ENCODE data around the gene PRICKLE4. TPM values are rescaled to one million over a fixed set of nuclear protein-coding genes. Genes with fewer than 3 reads are reported as not detected.

The PRICKLE4 gene
- total RNA-seq, 1 donor from 2014 or later: 3.4 TPM

- Mint-ChIP-seq H3K9me3 (ENCODE audit: unreplicated experiment) (no peaks in the 10 kb centered on the region), H3K4me3 (ENCODE audit: unreplicated experiment) (peak overlapping the region; percentile 89), H3K4me1 (ENCODE audit: low read depth, unreplicated experiment) (peaks cover 14% of the 10 kb centered on the region), H3K27me3 (ENCODE audit: low read depth, unreplicated experiment) (no peaks in the 10 kb centered on the region), H3K27ac (ENCODE audit: unreplicated experiment) (peak overlapping the region; percentile 80), H3K36me3 (ENCODE audit: low read depth, unreplicated experiment) (peaks cover 3% of the 10 kb centered on the region)
- no peak for FAIRE-seq
- DNase-seq (ENCODE audit: low read depth): no peak
- TF ChIP-seq EZH2 (IDR thresholded peaks at IDR 0.05; ENCODE audit: insufficient read depth, low read length): no peak
- no peak for TF ChIP-seq CTCF (IDR thresholded peaks at IDR 0.05; ENCODE audit: insufficient read depth, low read depth, low read length)
- no peaks in the 10 kb centered on the region for H3K9me3 ChIP-seq (ENCODE audit: insufficient read depth, low read depth, low read length)
- peak overlapping the region; percentile 100 for H3K4me2 ChIP-seq (ENCODE audit: low read length)
- H3K27me3 ChIP-seq (ENCODE audit: insufficient read depth, low read length): no peaks in the 10 kb centered on the region
- H2AFZ ChIP-seq (ENCODE audit: low read depth, low read length): peak overlapping the region; percentile 81
- no peak overlapping the region for H3K27ac ChIP-seq (ENCODE audit: low read depth, low read length)
- peaks cover 4% of the 10 kb centered on the region for H3K36me3 ChIP-seq (ENCODE audit: insufficient read depth, low read length)
- H4K20me1 ChIP-seq (ENCODE audit: insufficient read depth, low read length): no peaks in the 10 kb centered on the region
- peak overlapping the region; percentile 74 for H3K4me3 ChIP-seq (ENCODE audit: insufficient read depth, low read depth, low read length)
- no peaks in the 10 kb centered on the region for H3K79me2 ChIP-seq (ENCODE audit: insufficient read depth, low read length)
- H3K4me1 ChIP-seq (ENCODE audit: insufficient read depth, low read length): peaks cover 15% of the 10 kb centered on the region
- peak overlapping the region; percentile 83 for H3K9ac ChIP-seq (ENCODE audit: low read length)
Measured at GRCh38 chr6:41779336-41779735, 1.2 kb upstream of the PRICKLE4 start.

- Histone ChIP-seq H3K79me2 (ENCODE audit: insufficient read depth, low read length) (no peaks in the 10 kb centered on the region), H3K4me1 (ENCODE audit: insufficient read depth, low read length) (peaks cover 14% of the 10 kb centered on the region), H3K27ac (ENCODE audit: low read depth, low read length) (no peak within 1 kb of the TSS), H3K36me3 (ENCODE audit: insufficient read depth, low read length) (peaks cover 4% of the 10 kb centered on the region), H3K27me3 (ENCODE audit: insufficient read depth, low read length) (no peaks in the 10 kb centered on the region), H2AFZ (ENCODE audit: low read depth, low read length) (peak within 1 kb of the TSS; percentile 89), H3K9me3 (ENCODE audit: insufficient read depth, low read depth, low read length) (no peaks in the 10 kb centered on the region), H3K4me2 (ENCODE audit: low read length) (peak within 1 kb of the TSS; percentile 100), H4K20me1 (ENCODE audit: insufficient read depth, low read length) (peaks cover 2% of the 10 kb centered on the region), H3K9ac (ENCODE audit: low read length) (peak within 1 kb of the TSS; percentile 83), H3K4me3 (ENCODE audit: insufficient read depth, low read depth, low read length) (peak within 1 kb of the TSS; percentile 74)
- H3K36me3 Mint-ChIP-seq (ENCODE audit: low read depth, unreplicated experiment): peaks cover 2% of the 10 kb centered on the region
- no peaks in the 10 kb centered on the region for H3K27me3 Mint-ChIP-seq (ENCODE audit: low read depth, unreplicated experiment)
- DNase-seq (ENCODE audit: low read depth): peak; percentile 73
- H3K27ac Mint-ChIP-seq (ENCODE audit: unreplicated experiment): peak within 1 kb of the TSS; percentile 80
- no peak for FAIRE-seq
- no peaks in the 10 kb centered on the region for H3K9me3 Mint-ChIP-seq (ENCODE audit: unreplicated experiment)
- peak within 1 kb of the TSS; percentile 89 for H3K4me3 Mint-ChIP-seq (ENCODE audit: unreplicated experiment)
- H3K4me1 Mint-ChIP-seq (ENCODE audit: low read depth, unreplicated experiment): peaks cover 12% of the 10 kb centered on the region
- TF ChIP-seq EZH2 (IDR thresholded peaks at IDR 0.05; ENCODE audit: insufficient read depth, low read length) (no peak), CTCF (IDR thresholded peaks at IDR 0.05; ENCODE audit: insufficient read depth, low read depth, low read length) (peak; percentile 53)
Measured at GRCh38 chr6:41779788-41780550, 613 bp upstream of the PRICKLE4 start, which contains the start of gene FRS3. Gene FRS3 (minus strand): TSS chr6:41779900. CDS start chr6:41776987, 2,913 bp downstream.

GRCh38 chr6:41781366-41781730, 766 bp downstream of the PRICKLE4 start:
- H3K4me2 ChIP-seq (ENCODE audit: low read length): peak overlapping the region; percentile 100
- H3K9ac ChIP-seq (ENCODE audit: low read length): no peak overlapping the region
- Mint-ChIP-seq H3K36me3 (ENCODE audit: low read depth, unreplicated experiment) (peaks cover 2% of the 10 kb centered on the region), H3K9me3 (ENCODE audit: unreplicated experiment) (no peaks in the 10 kb centered on the region), H3K27me3 (ENCODE audit: low read depth, unreplicated experiment) (no peaks in the 10 kb centered on the region), H3K4me3 (ENCODE audit: unreplicated experiment) (peak overlapping the region; percentile 80), H3K4me1 (ENCODE audit: low read depth, unreplicated experiment) (peaks cover 7% of the 10 kb centered on the region), H3K27ac (ENCODE audit: unreplicated experiment) (no peak overlapping the region)
- H4K20me1 ChIP-seq (ENCODE audit: insufficient read depth, low read length): peaks cover 9% of the 10 kb centered on the region
- peaks cover 17% of the 10 kb centered on the region for H3K4me1 ChIP-seq (ENCODE audit: insufficient read depth, low read length)
- no peaks in the 10 kb centered on the region for H3K27me3 ChIP-seq (ENCODE audit: insufficient read depth, low read length)
- TF ChIP-seq CTCF (IDR thresholded peaks at IDR 0.05; ENCODE audit: insufficient read depth, low read depth, low read length) (no peak), EZH2 (IDR thresholded peaks at IDR 0.05; ENCODE audit: insufficient read depth, low read length) (no peak)
- H3K9me3 ChIP-seq (ENCODE audit: insufficient read depth, low read depth, low read length): no peaks in the 10 kb centered on the region
- no peak overlapping the region for H3K4me3 ChIP-seq (ENCODE audit: insufficient read depth, low read depth, low read length)
- DNase-seq (ENCODE audit: low read depth) (no peak), FAIRE-seq (no peak)
- H2AFZ ChIP-seq (ENCODE audit: low read depth, low read length): peak overlapping the region; percentile 64
- no peaks in the 10 kb centered on the region for H3K36me3 ChIP-seq (ENCODE audit: insufficient read depth, low read length)
- no peaks in the 10 kb centered on the region for H3K79me2 ChIP-seq (ENCODE audit: insufficient read depth, low read length)
- H3K27ac ChIP-seq (ENCODE audit: low read depth, low read length): no peak overlapping the region

Data from astrocyte (in vitro differentiated cells and primary cell).